HEK293 (cell line): ENCODE results near the gene RHBDD2.

Experiments used
- KLF7 ChIP-seq: fragments of 450-650 bp; formaldehyde crosslinking; IDR thresholded peaks from 2 replicates; pipeline ENCODE4 v1.5.1; 2016; ENCODE audit warnings: missing biosample characterization, missing genetic modification characterization, borderline replicate concordance
- TF ChIP-seq, protein P1 (sequence below): fragments of 450-650 bp; formaldehyde crosslinking; IDR thresholded peaks from 2 replicates; pipeline ENCODE4 v1.5.1; 2016; ENCODE audit warnings: missing biosample characterization, missing genetic modification characterization
- TF ChIP-seq, protein P2 (sequence below): fragments of 450-650 bp; formaldehyde crosslinking; IDR thresholded peaks from 2 replicates; pipeline ENCODE4 v1.5.1; 2016; ENCODE audit warnings: missing biosample characterization, missing genetic modification characterization
- TF ChIP-seq, protein P3 (sequence below): fragments of 450-650 bp; formaldehyde crosslinking; IDR thresholded peaks from 2 replicates; pipeline ENCODE4 v1.5.1; 2016; ENCODE audit warnings: missing biosample characterization, missing genetic modification characterization
- TF ChIP-seq, protein P4 (sequence below): fragments of 450-650 bp; formaldehyde crosslinking; IDR thresholded peaks from 2 replicates; pipeline ENCODE4 v1.5.1; 2016; ENCODE audit warnings: missing biosample characterization, missing genetic modification characterization

DNA sequence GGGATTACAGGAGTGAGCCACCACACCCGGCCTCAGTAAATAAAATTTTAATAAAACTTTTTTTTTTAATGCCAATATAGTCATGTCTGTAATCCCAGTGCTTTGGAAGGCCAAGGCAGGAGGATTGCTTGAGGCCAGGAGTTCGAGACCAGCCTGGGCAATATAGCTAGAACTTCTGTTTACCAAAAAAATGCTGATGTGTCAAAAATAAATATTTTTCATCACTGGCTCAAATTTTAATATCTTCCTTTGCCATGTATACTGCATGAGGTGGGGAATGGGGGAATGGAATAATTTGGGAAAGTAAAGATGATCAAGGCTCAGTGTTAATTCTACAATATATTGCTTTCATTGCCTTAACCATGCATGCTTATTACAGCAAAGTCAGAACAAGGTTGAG is 10.7 kb upstream of the RHBDD2 start:
- TF ChIP-seq, protein P1, sequence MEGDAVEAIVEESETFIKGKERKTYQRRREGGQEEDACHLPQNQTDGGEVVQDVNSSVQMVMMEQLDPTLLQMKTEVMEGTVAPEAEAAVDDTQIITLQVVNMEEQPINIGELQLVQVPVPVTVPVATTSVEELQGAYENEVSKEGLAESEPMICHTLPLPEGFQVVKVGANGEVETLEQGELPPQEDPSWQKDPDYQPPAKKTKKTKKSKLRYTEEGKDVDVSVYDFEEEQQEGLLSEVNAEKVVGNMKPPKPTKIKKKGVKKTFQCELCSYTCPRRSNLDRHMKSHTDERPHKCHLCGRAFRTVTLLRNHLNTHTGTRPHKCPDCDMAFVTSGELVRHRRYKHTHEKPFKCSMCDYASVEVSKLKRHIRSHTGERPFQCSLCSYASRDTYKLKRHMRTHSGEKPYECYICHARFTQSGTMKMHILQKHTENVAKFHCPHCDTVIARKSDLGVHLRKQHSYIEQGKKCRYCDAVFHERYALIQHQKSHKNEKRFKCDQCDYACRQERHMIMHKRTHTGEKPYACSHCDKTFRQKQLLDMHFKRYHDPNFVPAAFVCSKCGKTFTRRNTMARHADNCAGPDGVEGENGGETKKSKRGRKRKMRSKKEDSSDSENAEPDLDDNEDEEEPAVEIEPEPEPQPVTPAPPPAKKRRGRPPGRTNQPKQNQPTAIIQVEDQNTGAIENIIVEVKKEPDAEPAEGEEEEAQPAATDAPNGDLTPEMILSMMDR (tag by site-specific recombination): no peak
- TF ChIP-seq, protein P2, sequence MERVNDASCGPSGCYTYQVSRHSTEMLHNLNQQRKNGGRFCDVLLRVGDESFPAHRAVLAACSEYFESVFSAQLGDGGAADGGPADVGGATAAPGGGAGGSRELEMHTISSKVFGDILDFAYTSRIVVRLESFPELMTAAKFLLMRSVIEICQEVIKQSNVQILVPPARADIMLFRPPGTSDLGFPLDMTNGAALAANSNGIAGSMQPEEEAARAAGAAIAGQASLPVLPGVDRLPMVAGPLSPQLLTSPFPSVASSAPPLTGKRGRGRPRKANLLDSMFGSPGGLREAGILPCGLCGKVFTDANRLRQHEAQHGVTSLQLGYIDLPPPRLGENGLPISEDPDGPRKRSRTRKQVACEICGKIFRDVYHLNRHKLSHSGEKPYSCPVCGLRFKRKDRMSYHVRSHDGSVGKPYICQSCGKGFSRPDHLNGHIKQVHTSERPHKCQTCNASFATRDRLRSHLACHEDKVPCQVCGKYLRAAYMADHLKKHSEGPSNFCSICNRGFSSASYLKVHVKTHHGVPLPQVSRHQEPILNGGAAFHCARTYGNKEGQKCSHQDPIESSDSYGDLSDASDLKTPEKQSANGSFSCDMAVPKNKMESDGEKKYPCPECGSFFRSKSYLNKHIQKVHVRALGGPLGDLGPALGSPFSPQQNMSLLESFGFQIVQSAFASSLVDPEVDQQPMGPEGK (tag by site-specific recombination): no peak
- TF ChIP-seq, protein P3, sequence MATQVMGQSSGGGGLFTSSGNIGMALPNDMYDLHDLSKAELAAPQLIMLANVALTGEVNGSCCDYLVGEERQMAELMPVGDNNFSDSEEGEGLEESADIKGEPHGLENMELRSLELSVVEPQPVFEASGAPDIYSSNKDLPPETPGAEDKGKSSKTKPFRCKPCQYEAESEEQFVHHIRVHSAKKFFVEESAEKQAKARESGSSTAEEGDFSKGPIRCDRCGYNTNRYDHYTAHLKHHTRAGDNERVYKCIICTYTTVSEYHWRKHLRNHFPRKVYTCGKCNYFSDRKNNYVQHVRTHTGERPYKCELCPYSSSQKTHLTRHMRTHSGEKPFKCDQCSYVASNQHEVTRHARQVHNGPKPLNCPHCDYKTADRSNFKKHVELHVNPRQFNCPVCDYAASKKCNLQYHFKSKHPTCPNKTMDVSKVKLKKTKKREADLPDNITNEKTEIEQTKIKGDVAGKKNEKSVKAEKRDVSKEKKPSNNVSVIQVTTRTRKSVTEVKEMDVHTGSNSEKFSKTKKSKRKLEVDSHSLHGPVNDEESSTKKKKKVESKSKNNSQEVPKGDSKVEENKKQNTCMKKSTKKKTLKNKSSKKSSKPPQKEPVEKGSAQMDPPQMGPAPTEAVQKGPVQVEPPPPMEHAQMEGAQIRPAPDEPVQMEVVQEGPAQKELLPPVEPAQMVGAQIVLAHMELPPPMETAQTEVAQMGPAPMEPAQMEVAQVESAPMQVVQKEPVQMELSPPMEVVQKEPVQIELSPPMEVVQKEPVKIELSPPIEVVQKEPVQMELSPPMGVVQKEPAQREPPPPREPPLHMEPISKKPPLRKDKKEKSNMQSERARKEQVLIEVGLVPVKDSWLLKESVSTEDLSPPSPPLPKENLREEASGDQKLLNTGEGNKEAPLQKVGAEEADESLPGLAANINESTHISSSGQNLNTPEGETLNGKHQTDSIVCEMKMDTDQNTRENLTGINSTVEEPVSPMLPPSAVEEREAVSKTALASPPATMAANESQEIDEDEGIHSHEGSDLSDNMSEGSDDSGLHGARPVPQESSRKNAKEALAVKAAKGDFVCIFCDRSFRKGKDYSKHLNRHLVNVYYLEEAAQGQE (tag by site-specific recombination): no peak
- no peak for TF ChIP-seq KLF7 (tag by site-specific recombination)
- TF ChIP-seq, protein P4, sequence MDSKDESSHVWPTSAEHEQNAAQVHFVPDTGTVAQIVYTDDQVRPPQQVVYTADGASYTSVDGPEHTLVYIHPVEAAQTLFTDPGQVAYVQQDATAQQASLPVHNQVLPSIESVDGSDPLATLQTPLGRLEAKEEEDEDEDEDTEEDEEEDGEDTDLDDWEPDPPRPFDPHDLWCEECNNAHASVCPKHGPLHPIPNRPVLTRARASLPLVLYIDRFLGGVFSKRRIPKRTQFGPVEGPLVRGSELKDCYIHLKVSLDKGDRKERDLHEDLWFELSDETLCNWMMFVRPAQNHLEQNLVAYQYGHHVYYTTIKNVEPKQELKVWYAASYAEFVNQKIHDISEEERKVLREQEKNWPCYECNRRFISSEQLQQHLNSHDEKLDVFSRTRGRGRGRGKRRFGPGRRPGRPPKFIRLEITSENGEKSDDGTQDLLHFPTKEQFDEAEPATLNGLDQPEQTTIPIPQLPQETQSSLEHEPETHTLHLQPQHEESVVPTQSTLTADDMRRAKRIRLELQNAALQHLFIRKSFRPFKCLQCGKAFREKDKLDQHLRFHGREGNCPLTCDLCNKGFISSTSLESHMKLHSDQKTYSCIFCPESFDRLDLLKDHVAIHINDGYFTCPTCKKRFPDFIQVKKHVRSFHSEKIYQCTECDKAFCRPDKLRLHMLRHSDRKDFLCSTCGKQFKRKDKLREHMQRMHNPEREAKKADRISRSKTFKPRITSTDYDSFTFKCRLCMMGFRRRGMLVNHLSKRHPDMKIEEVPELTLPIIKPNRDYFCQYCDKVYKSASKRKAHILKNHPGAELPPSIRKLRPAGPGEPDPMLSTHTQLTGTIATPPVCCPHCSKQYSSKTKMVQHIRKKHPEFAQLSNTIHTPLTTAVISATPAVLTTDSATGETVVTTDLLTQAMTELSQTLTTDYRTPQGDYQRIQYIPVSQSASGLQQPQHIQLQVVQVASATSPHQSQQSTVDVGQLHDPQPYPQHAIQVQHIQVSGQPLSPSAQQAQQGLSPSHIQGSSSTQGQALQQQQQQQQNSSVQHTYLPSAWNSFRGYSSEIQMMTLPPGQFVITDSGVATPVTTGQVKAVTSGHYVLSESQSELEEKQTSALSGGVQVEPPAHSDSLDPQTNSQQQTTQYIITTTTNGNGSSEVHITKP (tag by site-specific recombination): no peak
